Hippocampal formation (tissue), 2 donors: ENCODE measurements around the gene MAU2.

Experiments
- DNase-seq, 2 donors: peaks; one replicate each; lab custom pipeline; 2025; lab: John Stamatoyannopoulos, UW

Gene MAU2

GRCh38 chr19:19308373-19308772 is 12.3 kb upstream of the MAU2 start:
- DNase-seq, result no peak

- DNase-seq, result no peak
Measured at GRCh38 chr19:19315444-19315843, 5.2 kb upstream of the MAU2 start.

- no peak for DNase-seq
Measured at GRCh38 chr19:19316082-19316481, 4.5 kb upstream of the MAU2 start.

- no peak for DNase-seq
Measured at GRCh38 chr19:19319732-19320360, 783 bp upstream of the MAU2 start.

GRCh38 chr19:19321141-19321577 is 530 bp downstream of the MAU2 start:
- no peak for DNase-seq

GRCh38 chr19:19324059-19324770 is 3.6 kb downstream of the MAU2 start:
- no peak for DNase-seq

GRCh38 chr19:19327672-19328071 is 7.0 kb downstream of the MAU2 start:
- DNase-seq, result no peak

- no peak for DNase-seq
Measured at GRCh38 chr19:19329126-19329525, 8.5 kb downstream of the MAU2 start.

- no peak for DNase-seq
Measured at GRCh38 chr19:19334063-19334988, 13.7 kb downstream of the MAU2 start.

GRCh38 chr19:19334989-19335344 is 14.3 kb downstream of the MAU2 start:
- DNase-seq, result no peak

GRCh38 chr19:19335408-19336158 is 15.0 kb downstream of the MAU2 start:
- DNase-seq, result no peak

- no peak for DNase-seq
Measured at GRCh38 chr19:19336597-19336996, 16.0 kb downstream of the MAU2 start.

- no peak for DNase-seq
Measured at GRCh38 chr19:19337120-19337519, 16.5 kb downstream of the MAU2 start.

- DNase-seq, result no peak
Measured at GRCh38 chr19:19338082-19338481, 17.5 kb downstream of the MAU2 start.

- DNase-seq, result no peak
Measured at GRCh38 chr19:19341026-19341425, 20.4 kb downstream of the MAU2 start.

- DNase-seq, result peak in 1 of 2 donors; percentile 23
Measured at GRCh38 chr19:19342086-19343015, 21.7 kb downstream of the MAU2 start.

GRCh38 chr19:19343016-19343362 is 22.4 kb downstream of the MAU2 start:
- DNase-seq, result no peak

GRCh38 chr19:19343762-19344161 is 23.1 kb downstream of the MAU2 start:
- no peak for DNase-seq

GRCh38 chr19:19345232-19345631 is 24.6 kb downstream of the MAU2 start:
- DNase-seq, result no peak

- no peak for DNase-seq
Measured at GRCh38 chr19:19345970-19346369, 25.3 kb downstream of the MAU2 start.
